Vagina (tissue), 2 donors: ENCODE data around the gene INHBB. TPM values are rescaled to one million over a fixed set of nuclear protein-coding genes. Genes with fewer than 3 reads are reported as not detected.

Experiments used
- DNase-seq, 2 donors: peaks; one replicate each; pipeline ENCODE4 v3.0.0-alpha.2; 2017; ENCODE audit errors: extremely low spot score in 2 of 2
- H3K27ac ChIP-seq: fragments of 200-600 bp; sonication (generic); one replicate; pipeline ENCODE4 v1.5.1; 2019
- H3K27me3 ChIP-seq: fragments of 200-600 bp; sonication (generic); one replicate; pipeline ENCODE4 v1.5.1; 2019
- H3K36me3 ChIP-seq, 2 donors: fragments of 200-600 bp; sonication (generic); one replicate each; pipeline ENCODE4 v1.5.1; 2017 to 2019
- H3K4me1 ChIP-seq: fragments of 200-600 bp; sonication (generic); one replicate; pipeline ENCODE4 v1.5.1; 2019
- H3K4me3 ChIP-seq, 2 donors: fragments of 200-600 bp; sonication (generic); 1 replicate in 1 of 2; 2 replicates in 1 of 2; pipeline ENCODE4 v1.5.1; 2016 to 2019
- H3K9me3 ChIP-seq: fragments of 200-600 bp; sonication (generic); one replicate; pipeline ENCODE4 v1.5.1; 2019
- POLR2A ChIP-seq, 2 donors: fragments of 450-650 bp; IDR thresholded peaks; one replicate each; pipeline ENCODE4 v1.6.1; 2017; ENCODE audit warnings: antibody characterized with exemption in 2 of 2, mild to moderate bottlenecking in 2 of 2, moderate library complexity in 2 of 2
- POLR2AphosphoS5 ChIP-seq, 2 donors: sonication (generic); formaldehyde crosslinking; IDR thresholded peaks; one replicate each; pipeline ENCODE4 v1.9.0; 2017; ENCODE audit warnings: antibody characterized with exemption in 2 of 2, mild to moderate bottlenecking in 2 of 2, low read depth in 1 of 2; ENCODE audit not compliant: insufficient read depth in 1 of 2
- intact Hi-C: fragments of 100-400 bp; cut with DNase I; formaldehyde crosslinking; loops from one replicate; pipeline ENCODE4 v1.15.1; 2023
- total RNA-seq: library from RNA; depleted of rRNA; stranded (reverse); fragments of >200 nt; gene quantifications from one replicate; pipeline ENCODE4 v1.2.3, GENCODE V29; 2016
- TF ChIP-seq, protein P1 (sequence below), 3 experiments: fragments of 450-650 bp in 2 of 3; fragments of 200-600 bp in 1 of 3; sonication (generic) in 1 of 3; IDR thresholded peaks; one replicate each; pipeline ENCODE4 v1.5.1; 2017 to 2019; ENCODE audit warnings: antibody characterized with exemption in 3 of 3, mild to moderate bottlenecking in 2 of 3, moderate library complexity in 2 of 3

INHBB gene
- total RNA-seq, 1 donor from 2014 or later, result 19.4 TPM

DNA sequence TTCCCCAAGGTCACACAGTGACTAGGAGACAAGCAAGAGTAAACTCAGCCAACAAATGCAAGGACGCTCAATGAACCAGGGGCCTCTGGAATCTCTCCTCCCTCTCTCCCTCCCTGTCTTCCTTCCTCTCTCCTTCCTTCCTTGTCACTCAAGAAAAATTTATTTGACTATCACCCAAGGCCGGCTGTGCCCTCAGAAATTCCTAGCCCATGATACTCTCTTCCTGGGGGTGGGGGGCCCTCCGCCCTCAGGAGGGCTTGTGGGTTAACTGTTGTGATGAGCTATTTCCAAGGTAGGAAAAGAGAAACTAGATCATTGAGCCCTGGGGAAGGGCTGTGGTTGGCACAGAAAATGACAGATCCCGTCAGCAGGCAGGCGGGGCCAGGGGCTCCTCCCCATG is 21.7 kb downstream of the INHBB start:
- Histone ChIP-seq H3K36me3 (no peaks in the 10 kb centered on the region), H3K4me3 (no peak overlapping the region), H3K27ac (no peak overlapping the region), H3K9me3 (no peaks in the 10 kb centered on the region), H3K27me3 (no peaks in the 10 kb centered on the region), H3K4me1 (no peaks in the 10 kb centered on the region)
- TF ChIP-seq POLR2AphosphoS5 (IDR thresholded peaks at IDR 0.05; ENCODE audit: insufficient read depth in 1 of 2, low read depth in 1 of 2) (no peak), POLR2A (IDR thresholded peaks at IDR 0.05) (no peak)
- TF ChIP-seq, protein P1, sequence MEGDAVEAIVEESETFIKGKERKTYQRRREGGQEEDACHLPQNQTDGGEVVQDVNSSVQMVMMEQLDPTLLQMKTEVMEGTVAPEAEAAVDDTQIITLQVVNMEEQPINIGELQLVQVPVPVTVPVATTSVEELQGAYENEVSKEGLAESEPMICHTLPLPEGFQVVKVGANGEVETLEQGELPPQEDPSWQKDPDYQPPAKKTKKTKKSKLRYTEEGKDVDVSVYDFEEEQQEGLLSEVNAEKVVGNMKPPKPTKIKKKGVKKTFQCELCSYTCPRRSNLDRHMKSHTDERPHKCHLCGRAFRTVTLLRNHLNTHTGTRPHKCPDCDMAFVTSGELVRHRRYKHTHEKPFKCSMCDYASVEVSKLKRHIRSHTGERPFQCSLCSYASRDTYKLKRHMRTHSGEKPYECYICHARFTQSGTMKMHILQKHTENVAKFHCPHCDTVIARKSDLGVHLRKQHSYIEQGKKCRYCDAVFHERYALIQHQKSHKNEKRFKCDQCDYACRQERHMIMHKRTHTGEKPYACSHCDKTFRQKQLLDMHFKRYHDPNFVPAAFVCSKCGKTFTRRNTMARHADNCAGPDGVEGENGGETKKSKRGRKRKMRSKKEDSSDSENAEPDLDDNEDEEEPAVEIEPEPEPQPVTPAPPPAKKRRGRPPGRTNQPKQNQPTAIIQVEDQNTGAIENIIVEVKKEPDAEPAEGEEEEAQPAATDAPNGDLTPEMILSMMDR (IDR thresholded peaks at IDR 0.05), result no peak
- no peak for DNase-seq
- intact Hi-C loops, result no loop called here

DNA sequence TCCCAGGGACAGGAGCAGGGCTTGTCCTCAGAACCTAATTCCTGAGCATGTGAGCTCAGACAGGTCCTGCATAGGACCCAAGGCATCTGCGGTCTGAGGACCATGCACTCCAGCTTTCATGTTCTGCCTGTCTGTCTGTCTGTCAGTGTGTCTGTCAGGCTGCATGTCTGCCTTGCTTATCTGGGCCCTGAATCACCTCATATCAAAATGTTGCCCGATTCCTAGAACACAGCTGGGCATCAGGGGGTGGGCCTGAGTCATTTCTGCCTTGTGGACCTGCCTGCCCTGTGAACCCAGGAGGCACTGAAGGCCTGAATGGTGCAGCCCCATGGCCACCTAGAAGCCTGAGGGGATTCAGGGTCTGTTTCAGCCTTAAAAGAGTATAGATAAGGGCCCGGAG is 22.1 kb downstream of the INHBB start:
- Histone ChIP-seq H3K36me3 (no peaks in the 10 kb centered on the region), H3K4me3 (no peak overlapping the region), H3K9me3 (no peaks in the 10 kb centered on the region), H3K27me3 (no peaks in the 10 kb centered on the region), H3K4me1 (no peaks in the 10 kb centered on the region), H3K27ac (no peak overlapping the region)
- no peak for TF ChIP-seq POLR2AphosphoS5 (IDR thresholded peaks at IDR 0.05; ENCODE audit: insufficient read depth in 1 of 2, low read depth in 1 of 2)
- TF ChIP-seq POLR2A (IDR thresholded peaks at IDR 0.05), result no peak
- TF ChIP-seq, protein P1 (IDR thresholded peaks at IDR 0.05), result no peak
- intact Hi-C loops, result no loop called here
- DNase-seq, result no peak

DNA sequence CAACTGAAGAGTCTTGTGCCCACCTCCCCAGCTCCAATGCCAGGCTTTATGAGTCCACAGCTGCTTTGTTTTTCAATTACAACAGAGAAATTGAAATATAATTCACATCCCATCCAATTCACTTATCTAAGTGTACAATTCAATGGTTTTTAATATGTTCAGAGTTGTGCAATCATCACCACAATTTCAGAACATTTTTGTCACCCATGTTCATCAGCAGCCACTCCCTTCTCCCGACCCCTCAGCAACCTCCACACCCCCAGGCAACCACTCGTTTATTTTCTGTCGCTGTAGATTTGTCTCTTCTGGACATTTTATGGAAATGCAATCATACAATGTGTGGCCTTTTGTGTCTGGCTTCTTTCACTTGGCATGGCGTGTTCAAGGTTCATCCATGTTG is 23.3 kb downstream of the INHBB start:
- Histone ChIP-seq H3K9me3 (no peaks in the 10 kb centered on the region), H3K4me1 (no peaks in the 10 kb centered on the region), H3K4me3 (no peak overlapping the region), H3K27ac (no peak overlapping the region), H3K36me3 (no peaks in the 10 kb centered on the region), H3K27me3 (no peaks in the 10 kb centered on the region)
- intact Hi-C loops, result no loop called here
- DNase-seq, result no peak
- TF ChIP-seq POLR2A (IDR thresholded peaks at IDR 0.05) (no peak), POLR2AphosphoS5 (IDR thresholded peaks at IDR 0.05; ENCODE audit: insufficient read depth in 1 of 2, low read depth in 1 of 2) (no peak)
- TF ChIP-seq, protein P1 (IDR thresholded peaks at IDR 0.05), result no peak

DNA sequence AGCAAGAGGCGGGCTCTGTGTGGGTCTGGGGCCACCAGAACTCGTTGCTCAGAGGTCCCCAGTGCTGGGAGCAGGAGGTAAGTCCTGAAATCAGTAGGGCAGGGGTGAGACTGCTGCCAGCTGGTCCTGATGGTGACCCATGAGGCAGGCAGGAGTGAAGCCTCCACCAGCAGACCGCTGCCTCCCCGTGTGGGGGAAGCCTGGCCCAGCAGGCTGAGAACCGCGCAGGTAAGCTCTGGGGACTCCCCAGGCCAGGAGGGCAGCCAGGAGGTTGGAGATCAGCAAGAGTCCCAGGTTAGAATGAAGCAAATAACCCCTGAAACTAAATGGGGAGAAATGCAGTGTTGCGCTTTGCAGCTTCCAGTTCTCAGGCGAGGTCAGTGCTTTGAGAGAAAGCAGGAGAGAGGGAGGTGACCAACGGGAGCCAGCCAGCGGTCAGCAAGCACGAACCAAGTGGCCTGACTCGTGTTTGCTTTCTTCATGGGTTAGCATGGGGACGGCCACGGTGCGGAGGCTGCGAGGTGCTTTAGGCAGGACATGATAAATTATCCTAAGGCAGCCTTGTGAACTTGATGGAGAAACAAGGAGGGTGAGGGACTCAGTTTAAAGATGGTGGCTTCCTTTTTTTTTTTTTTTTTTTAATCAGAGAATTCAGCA is 26.2 kb downstream of the INHBB start:
- intact Hi-C loops, result no loop called here
- Histone ChIP-seq H3K27ac (no peak overlapping the region), H3K4me1 (no peaks in the 10 kb centered on the region), H3K9me3 (no peaks in the 10 kb centered on the region), H3K4me3 (no peak overlapping the region), H3K36me3 (no peaks in the 10 kb centered on the region), H3K27me3 (no peaks in the 10 kb centered on the region)
- DNase-seq, result no peak
- no peak for TF ChIP-seq POLR2A (IDR thresholded peaks at IDR 0.05)
- TF ChIP-seq, protein P1 (IDR thresholded peaks at IDR 0.05), result no peak
- no peak for TF ChIP-seq POLR2AphosphoS5 (IDR thresholded peaks at IDR 0.05; ENCODE audit: insufficient read depth in 1 of 2, low read depth in 1 of 2)

DNA sequence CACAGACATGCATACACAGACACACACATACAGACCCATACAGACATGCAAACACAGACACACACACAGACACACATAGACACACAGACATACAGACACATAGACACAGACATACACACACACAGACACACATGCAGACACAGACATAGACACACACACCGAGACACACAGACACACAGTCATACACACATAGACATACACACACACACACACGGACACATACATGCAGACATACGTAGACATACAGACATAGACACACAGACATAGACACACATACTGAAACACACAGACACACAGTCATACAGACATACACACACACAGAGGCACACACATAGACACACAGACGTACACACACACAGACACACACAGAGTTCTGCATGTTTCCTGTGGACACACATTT is 26.9 kb downstream of the INHBB start:
- no peak for DNase-seq
- Histone ChIP-seq H3K4me1 (no peaks in the 10 kb centered on the region), H3K36me3 (no peaks in the 10 kb centered on the region), H3K27me3 (no peaks in the 10 kb centered on the region), H3K9me3 (no peaks in the 10 kb centered on the region), H3K27ac (no peak overlapping the region), H3K4me3 (no peak overlapping the region)
- intact Hi-C loops, result no loop called here
- no peak for TF ChIP-seq POLR2A (IDR thresholded peaks at IDR 0.05)
- TF ChIP-seq POLR2AphosphoS5 (IDR thresholded peaks at IDR 0.05; ENCODE audit: insufficient read depth in 1 of 2, low read depth in 1 of 2), result no peak
- TF ChIP-seq, protein P1 (IDR thresholded peaks at IDR 0.05), result no peak
